Hepatocyte (in vitro differentiated cells): ENCODE data around the gene GLCCI1. TPM values are rescaled to one million over a fixed set of nuclear protein-coding genes. Genes with fewer than 3 reads are reported as not detected.

Experiments used
- DNase-seq: peaks from one replicate; pipeline ENCODE4 v3.0.0-alpha.2; 2016; ENCODE audit warnings: low spot score
- H2AFZ ChIP-seq: fragments of 200-600 bp; sonication (generic); 2 replicates; pipeline ENCODE4 v1.6.0; 2016; ENCODE audit warnings: antibody characterized with exemption, mild to moderate bottlenecking
- H3K27ac ChIP-seq: fragments of 200-600 bp; sonication (generic); 2 replicates; pipeline ENCODE4 v1.5.1; 2016; ENCODE audit warnings: mild to moderate bottlenecking
- H3K27me3 ChIP-seq: fragments of 200-600 bp; sonication (generic); 2 replicates; pipeline ENCODE4 v1.6.1; 2016
- H3K36me3 ChIP-seq: fragments of 200-600 bp; sonication (generic); replicated peaks from 2 replicates; pipeline ENCODE4 v1.5.1; 2016; ENCODE audit warnings: low read depth; ENCODE audit not compliant: insufficient read depth
- H3K4me1 ChIP-seq: fragments of 200-600 bp; sonication (generic); 2 replicates; pipeline ENCODE4 v1.5.1; 2016; ENCODE audit warnings: mild to moderate bottlenecking, moderate library complexity; ENCODE audit not compliant: insufficient read depth
- H3K4me2 ChIP-seq: fragments of 200-600 bp; sonication (generic); 2 replicates; pipeline ENCODE4 v1.6.0; 2016
- H3K4me3 ChIP-seq: fragments of 200-600 bp; sonication (generic); 2 replicates; pipeline ENCODE4 v1.5.1; 2016; ENCODE audit warnings: mild to moderate bottlenecking
- H3K79me2 ChIP-seq: fragments of 200-600 bp; sonication (generic); 2 replicates; pipeline ENCODE4 v1.6.0; 2017; ENCODE audit warnings: mild to moderate bottlenecking
- H3K9me2 ChIP-seq: fragments of 200-600 bp; sonication (generic); replicated peaks from 2 replicates; pipeline ENCODE4 v1.6.0; 2017; ENCODE audit warnings: mild to moderate bottlenecking; ENCODE audit not compliant: insufficient read depth
- H3K9me3 ChIP-seq: fragments of 200-600 bp; sonication (generic); 2 replicates; pipeline ENCODE4 v1.5.1; 2016; ENCODE audit warnings: low read depth, mild to moderate bottlenecking
- H4K20me1 ChIP-seq: fragments of 200-600 bp; sonication (generic); 2 replicates; pipeline ENCODE4 v1.6.0; 2016; ENCODE audit warnings: mild to moderate bottlenecking; ENCODE audit not compliant: insufficient read depth, poor library complexity, severe bottlenecking
- CTCF ChIP-seq: fragments of 200-600 bp; sonication (generic); IDR thresholded peaks from 2 replicates; pipeline ENCODE4 v1.5.1; 2016; ENCODE audit warnings: antibody characterized with exemption, mild to moderate bottlenecking; ENCODE audit not compliant: poor library complexity
- EZH2 ChIP-seq: fragments of 200-600 bp; sonication (generic); IDR thresholded peaks from 2 replicates; pipeline ENCODE4 v1.6.1; 2016; ENCODE audit warnings: antibody characterized with exemption, mild to moderate bottlenecking, borderline replicate concordance
- EZH2phosphoT487 ChIP-seq: fragments of 200-600 bp; sonication (generic); IDR thresholded peaks from one replicate; pipeline ENCODE4 v1.6.1; 2018; ENCODE audit warnings: antibody characterized with exemption, mild to moderate bottlenecking, low read depth, moderate library complexity; ENCODE audit not compliant: unreplicated experiment, severe bottlenecking
- WGBS: methylation state at CpG from one replicate; pipeline ENCODE4 v1.1.6; 2016; ENCODE audit warnings: low lambda C conversion rate; ENCODE audit errors: missing lambda C conversion rate; 5-methylcytosine and 5-hydroxymethylcytosine counted together
- polyA plus RNA-seq: library from polyadenylated mRNA; unstranded; fragments of >200 nt; fragmentation: Nextera tagmentation; extraction: Ambion mirVana; gene quantifications from 2 replicates; pipeline ENCODE4 v1.2.1, GENCODE V29; 2016
- total RNA-seq: library from RNA; depleted of rRNA; stranded (reverse); fragments of >200 nt; gene quantifications from 2 replicates; pipeline ENCODE4 v1.2.3, GENCODE V29; 2014

The GLCCI1 gene
- total and polyA plus RNA-seq, 2 experiments from 2014 or later, result 15.7 to 21.4 TPM

GRCh38 chr7:8035192-8035591, 66.6 kb downstream of the GLCCI1 start:
- Histone ChIP-seq H3K27ac (no peak overlapping the region), H3K4me1 (no peaks in the 10 kb centered on the region), H3K36me3 (no peaks in the 10 kb centered on the region), H3K79me2 (no peaks in the 10 kb centered on the region), H3K9me3 (peaks cover 5% of the 10 kb centered on the region), H3K27me3 (no peaks in the 10 kb centered on the region), H3K4me2 (no peak overlapping the region), H3K4me3 (no peak overlapping the region), H3K9me2 (no peaks in the 10 kb centered on the region), H2AFZ (no peak overlapping the region), H4K20me1 (no peaks in the 10 kb centered on the region)
- 99% methylated on average over 4 of the region's 4 CpGs for WGBS
- DNase-seq, result no peak
- no peak for TF ChIP-seq EZH2phosphoT487
- no peak for TF ChIP-seq CTCF
- TF ChIP-seq EZH2, result no peak

- Histone ChIP-seq H3K36me3 (no peaks in the 10 kb centered on the region), H3K27ac (no peak overlapping the region), H3K4me2 (no peak overlapping the region), H3K79me2 (no peaks in the 10 kb centered on the region), H3K9me3 (peaks cover 5% of the 10 kb centered on the region), H3K4me1 (no peaks in the 10 kb centered on the region), H3K27me3 (no peaks in the 10 kb centered on the region), H2AFZ (no peak overlapping the region), H3K9me2 (no peaks in the 10 kb centered on the region), H4K20me1 (no peaks in the 10 kb centered on the region), H3K4me3 (no peak overlapping the region)
- TF ChIP-seq EZH2phosphoT487, result no peak
- TF ChIP-seq EZH2, result no peak
- TF ChIP-seq CTCF, result peak; percentile 38
- 100% methylated on average over 2 of the region's 2 CpGs for WGBS
- DNase-seq, result peak; percentile 13
These were observed 67.3 kb downstream of the GLCCI1 start for GRCh38 chr7:8035647-8036518.

- H3K27ac ChIP-seq, result no peak overlapping the region
- H3K79me2 ChIP-seq, result no peaks in the 10 kb centered on the region
- no peak for TF ChIP-seq CTCF
- TF ChIP-seq EZH2phosphoT487, result no peak
- no peak for TF ChIP-seq EZH2
- H3K4me2 ChIP-seq, result no peak overlapping the region
- no peaks in the 10 kb centered on the region for H3K9me2 ChIP-seq
- no peaks in the 10 kb centered on the region for H3K36me3 ChIP-seq
- H2AFZ ChIP-seq, result no peak overlapping the region
- 87% methylated on average over 3 of the region's 3 CpGs for WGBS
- H3K27me3 ChIP-seq, result no peaks in the 10 kb centered on the region
- DNase-seq, result no peak
- peaks cover 5% of the 10 kb centered on the region for H3K9me3 ChIP-seq
- no peak overlapping the region for H3K4me3 ChIP-seq
- no peaks in the 10 kb centered on the region for H4K20me1 ChIP-seq
- H3K4me1 ChIP-seq, result no peaks in the 10 kb centered on the region
These were observed 68.6 kb downstream of the GLCCI1 start for GRCh38 chr7:8037151-8037550.
